Lower lobe of right lung (tissue), 2 donors: ENCODE measurements around the gene MPRIP. TPM values are rescaled to one million over a fixed set of nuclear protein-coding genes. Genes with fewer than 3 reads are reported as not detected.

Experiments used
- ATAC-seq, 2 donors: fragments of 200-7000 bp; cut with Tn5 transposase; one replicate each; pipeline ENCODE4 v1.9.1; 2020 to 2022; ENCODE audit warnings: mild to moderate bottlenecking in 2 of 2, moderate library complexity in 2 of 2
- DNase-seq: peaks from one replicate; pipeline ENCODE4 v3.0.0-alpha.2; 2020
- H3K27ac ChIP-seq: fragments of 200-600 bp; one replicate; pipeline ENCODE4 v1.8.0; 2022
- H3K27me3 ChIP-seq: fragments of 200-600 bp; one replicate; pipeline ENCODE4 v1.8.0; 2022; ENCODE audit warnings: low read depth
- H3K36me3 ChIP-seq: fragments of 200-600 bp; one replicate; pipeline ENCODE4 v1.8.0; 2022; ENCODE audit warnings: mild to moderate bottlenecking
- H3K4me1 ChIP-seq: fragments of 200-600 bp; one replicate; pipeline ENCODE4 v1.8.0; 2022
- H3K4me3 ChIP-seq: fragments of 200-600 bp; one replicate; pipeline ENCODE4 v1.8.0; 2022; ENCODE audit warnings: mild to moderate bottlenecking
- H3K9me3 ChIP-seq: fragments of 200-600 bp; one replicate; pipeline ENCODE4 v1.8.0; 2022
- intact Hi-C: fragments of 100-400 bp; cut with DNase I; formaldehyde crosslinking; loops from one replicate; pipeline ENCODE4 v1.11.0; 2022
- total RNA-seq: library from RNA; stranded (reverse); fragmentation: NEBNext Ultra II Directional; extraction: Animal tissue kit (Norgen Biotek cat#: 25700); gene quantifications from one replicate; pipeline ENCODE4 v1.2.1, GENCODE V29; 2021
- TF ChIP-seq, protein P1 (sequence below): fragments of 200-600 bp; IDR thresholded peaks from one replicate; pipeline ENCODE4 v1.8.0; 2022; ENCODE audit warnings: antibody characterized with exemption, mild to moderate bottlenecking
- donor health status: DM: no; HTN: yes; CAD: no; lungs with severe emphysema.

Gene MPRIP
- total RNA-seq, 1 donor from 2014 or later = 232 TPM

DNA sequence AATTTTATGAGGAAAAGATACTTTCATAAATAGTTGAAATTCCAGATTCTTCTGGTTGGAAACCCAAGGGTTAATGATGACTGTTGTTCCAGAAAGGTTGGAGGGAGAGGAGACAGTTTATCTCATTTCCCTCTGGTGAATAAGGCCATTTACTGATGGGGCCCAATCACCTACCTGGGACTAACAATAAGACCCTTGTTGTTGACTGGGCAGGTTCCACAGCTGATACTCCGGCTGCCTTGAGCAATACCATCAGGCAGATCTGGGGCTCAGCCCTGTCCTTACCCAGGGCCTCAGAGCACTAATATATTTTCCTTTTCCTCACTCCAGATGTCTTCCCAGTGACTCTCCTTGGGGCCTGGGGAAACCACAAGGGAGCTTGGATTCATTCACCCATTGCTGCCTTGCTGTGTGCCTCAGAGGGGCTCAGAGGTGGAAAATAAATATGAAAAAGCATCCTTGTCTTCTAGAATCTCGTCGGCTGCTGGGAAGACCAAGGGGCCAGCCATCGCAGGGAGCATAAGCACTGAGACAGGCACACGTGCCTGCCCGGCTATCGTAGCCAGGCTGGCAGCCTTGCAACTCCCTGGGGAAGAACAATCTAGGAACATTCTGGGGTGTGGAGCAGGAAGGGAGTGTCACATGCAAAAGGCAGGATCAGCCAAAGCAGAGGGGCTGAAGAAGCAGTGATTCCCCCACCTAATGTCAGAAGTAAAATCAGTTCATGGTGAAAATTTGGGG, 54.4 kb downstream of the MPRIP start:
- ATAC-seq = no peak
- H3K4me3 ChIP-seq = no peak overlapping the region

DNA sequence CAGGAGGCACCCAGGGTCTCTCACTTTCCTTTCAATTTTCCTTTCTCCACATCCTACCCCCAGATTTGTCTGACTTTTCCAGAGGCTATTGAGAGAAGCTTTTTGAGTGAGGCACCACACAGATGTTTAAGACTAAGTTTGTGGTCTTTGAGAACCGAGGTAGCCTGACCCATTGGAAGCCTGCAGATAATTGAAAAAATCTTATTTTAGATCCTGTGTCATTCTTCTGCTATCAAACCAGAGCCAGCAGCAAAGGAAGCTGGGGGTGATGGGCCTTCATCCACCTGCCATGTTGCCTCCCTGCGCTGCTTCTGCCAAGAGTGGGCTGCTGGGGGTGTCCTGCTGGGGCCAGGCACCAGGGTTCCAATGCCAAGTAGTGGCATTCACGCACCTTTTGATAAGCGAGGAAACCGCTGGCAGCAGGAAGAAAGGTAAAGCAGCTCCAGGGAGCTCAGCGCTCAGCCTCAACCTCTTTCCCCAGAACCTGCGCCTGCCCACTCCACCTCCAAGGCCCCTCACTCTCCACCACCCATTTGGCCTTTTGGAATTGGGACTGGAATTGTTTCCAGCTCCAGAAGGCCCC, 55.6 kb downstream of the MPRIP start:
- no peak for ATAC-seq
- Histone ChIP-seq H3K4me3 (no peak overlapping the region), H3K27ac (peak overlapping the region; percentile 63), H3K4me1 (peaks cover 48% of the 10 kb centered on the region), H3K9me3 (no peaks in the 10 kb centered on the region), H3K36me3 (peaks cover 8% of the 10 kb centered on the region), H3K27me3 (no peaks in the 10 kb centered on the region)
- TF ChIP-seq, protein P1, sequence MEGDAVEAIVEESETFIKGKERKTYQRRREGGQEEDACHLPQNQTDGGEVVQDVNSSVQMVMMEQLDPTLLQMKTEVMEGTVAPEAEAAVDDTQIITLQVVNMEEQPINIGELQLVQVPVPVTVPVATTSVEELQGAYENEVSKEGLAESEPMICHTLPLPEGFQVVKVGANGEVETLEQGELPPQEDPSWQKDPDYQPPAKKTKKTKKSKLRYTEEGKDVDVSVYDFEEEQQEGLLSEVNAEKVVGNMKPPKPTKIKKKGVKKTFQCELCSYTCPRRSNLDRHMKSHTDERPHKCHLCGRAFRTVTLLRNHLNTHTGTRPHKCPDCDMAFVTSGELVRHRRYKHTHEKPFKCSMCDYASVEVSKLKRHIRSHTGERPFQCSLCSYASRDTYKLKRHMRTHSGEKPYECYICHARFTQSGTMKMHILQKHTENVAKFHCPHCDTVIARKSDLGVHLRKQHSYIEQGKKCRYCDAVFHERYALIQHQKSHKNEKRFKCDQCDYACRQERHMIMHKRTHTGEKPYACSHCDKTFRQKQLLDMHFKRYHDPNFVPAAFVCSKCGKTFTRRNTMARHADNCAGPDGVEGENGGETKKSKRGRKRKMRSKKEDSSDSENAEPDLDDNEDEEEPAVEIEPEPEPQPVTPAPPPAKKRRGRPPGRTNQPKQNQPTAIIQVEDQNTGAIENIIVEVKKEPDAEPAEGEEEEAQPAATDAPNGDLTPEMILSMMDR = no peak
- no peak for DNase-seq
- intact Hi-C loops = no loop called here

More for the DNA sequence above, 54.4 kb downstream of the MPRIP start:
- TF ChIP-seq, protein P1 = no peak
- peak overlapping the region; percentile 4 for H3K27ac ChIP-seq
- intact Hi-C loops = no loop called here
- H3K9me3 ChIP-seq = no peaks in the 10 kb centered on the region
- H3K36me3 ChIP-seq = peaks cover 8% of the 10 kb centered on the region
- peaks cover 52% of the 10 kb centered on the region for H3K4me1 ChIP-seq
- H3K27me3 ChIP-seq = no peaks in the 10 kb centered on the region
- DNase-seq = no peak

DNA sequence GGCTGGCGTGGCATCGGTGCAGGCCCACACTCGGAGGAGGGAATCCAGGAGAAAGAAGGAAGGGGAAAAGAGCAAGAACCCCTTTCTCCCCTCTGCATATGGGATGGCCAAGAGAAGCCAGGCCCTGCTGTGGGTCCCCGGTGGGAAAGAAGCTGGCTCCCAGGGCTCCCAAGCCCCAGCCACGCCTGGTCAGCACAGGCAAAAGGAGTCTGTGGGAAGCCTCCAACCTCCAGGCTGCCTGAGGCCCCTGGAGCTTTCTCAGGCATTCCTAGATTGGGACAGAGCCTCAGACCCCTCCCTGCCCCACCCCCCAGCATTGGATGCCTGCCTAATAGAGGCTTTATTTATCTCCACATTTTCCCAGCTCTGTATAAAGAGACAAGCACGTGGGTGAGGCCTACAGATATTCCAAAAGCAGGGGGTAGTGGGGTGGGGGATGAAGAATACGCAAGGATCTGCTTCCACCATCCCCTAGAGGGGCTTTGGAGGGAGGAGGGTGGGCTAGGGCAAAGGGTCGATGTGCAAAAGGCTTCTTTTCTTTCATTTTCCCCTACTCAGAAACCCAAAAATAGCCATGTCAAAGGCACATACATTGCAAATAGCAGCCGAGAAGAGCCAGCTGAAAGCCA, 56.4 kb downstream of the MPRIP start:
- H3K9me3 ChIP-seq = no peaks in the 10 kb centered on the region
- ATAC-seq = no peak
- intact Hi-C loops = no loop called here
- no peak for DNase-seq
- H3K36me3 ChIP-seq = peaks cover 8% of the 10 kb centered on the region
- peaks cover 39% of the 10 kb centered on the region for H3K4me1 ChIP-seq
- no peaks in the 10 kb centered on the region for H3K27me3 ChIP-seq
- TF ChIP-seq, protein P1 = no peak
- H3K27ac ChIP-seq = peak overlapping the region; percentile 63
- no peak overlapping the region for H3K4me3 ChIP-seq

DNA sequence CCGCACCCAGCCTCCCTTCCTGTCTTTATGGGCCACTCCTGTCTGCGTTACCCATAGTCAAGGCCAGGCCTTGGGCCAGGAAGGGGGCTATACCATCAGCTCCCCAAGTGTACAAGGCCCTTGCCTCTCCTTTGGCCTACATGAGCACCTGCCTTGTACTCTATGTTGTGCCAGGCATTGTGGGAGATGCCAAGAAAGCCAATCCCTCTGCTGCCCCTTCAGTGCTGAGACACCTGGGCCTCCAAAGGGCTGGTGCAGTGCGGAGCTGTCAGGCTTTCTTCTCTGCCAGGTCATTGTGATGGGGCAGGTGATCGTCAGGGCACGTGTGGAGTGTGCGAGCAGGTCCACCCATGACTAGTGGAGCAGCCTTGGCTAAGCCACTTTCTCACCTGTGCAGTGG, 59.9 kb downstream of the MPRIP start:
- DNase-seq = no peak
- H3K27ac ChIP-seq = no peak overlapping the region
- TF ChIP-seq, protein P1 = no peak
- H3K9me3 ChIP-seq = no peaks in the 10 kb centered on the region
- no peaks in the 10 kb centered on the region for H3K27me3 ChIP-seq
- peaks cover 1% of the 10 kb centered on the region for H3K36me3 ChIP-seq
- H3K4me1 ChIP-seq = peaks cover 46% of the 10 kb centered on the region
- no peak overlapping the region for H3K4me3 ChIP-seq
- ATAC-seq = no peak
- intact Hi-C loops = no loop called here

DNA sequence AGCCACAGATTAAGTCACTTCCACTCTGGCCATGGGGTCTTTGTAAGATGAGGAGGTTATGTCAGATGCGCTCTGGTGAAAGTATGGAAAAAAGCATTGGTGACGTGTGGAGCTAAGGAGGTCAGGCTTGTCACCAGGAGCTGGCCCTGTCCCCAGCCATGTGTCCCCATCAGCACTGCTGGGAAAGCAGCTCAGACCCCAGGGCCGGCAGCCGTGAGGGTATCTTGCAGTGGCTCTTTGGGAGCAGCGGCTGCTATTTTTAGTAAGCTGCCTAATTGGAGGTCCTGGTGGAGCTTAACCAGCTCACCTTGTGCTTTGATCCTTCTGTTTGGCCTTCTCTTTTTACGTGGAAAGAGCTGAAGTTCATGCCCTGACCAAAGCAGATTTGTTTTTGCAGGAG, 60.9 kb downstream of the MPRIP start:
- no peaks in the 10 kb centered on the region for H3K36me3 ChIP-seq
- intact Hi-C loops = no loop called here
- TF ChIP-seq, protein P1 = no peak
- DNase-seq (no peak), ATAC-seq (no peak)
- H3K27ac ChIP-seq = no peak overlapping the region
- H3K4me1 ChIP-seq = peaks cover 49% of the 10 kb centered on the region
- no peaks in the 10 kb centered on the region for H3K27me3 ChIP-seq
- H3K4me3 ChIP-seq = no peak overlapping the region
- H3K9me3 ChIP-seq = no peaks in the 10 kb centered on the region
